G401 (cell line): ENCODE data around the gene AGAP1. TPM values are rescaled to one million over a fixed set of nuclear protein-coding genes. Genes with fewer than 3 reads are reported as not detected.

Experiments
- DNase-seq: peaks from one replicate; pipeline ENCODE4 v3.0.0-alpha.2; 2015; ENCODE audit warnings: low spot score
- in situ Hi-C: cut with HindIII; loops from 2 replicates; pipeline ENCODE4 v1.10.0; 2016; ENCODE audit warnings: low sequenced_read_pairs, mixed read lengths
- total RNA-seq: library from RNA; depleted of rRNA; stranded (reverse); fragments of >200 nt; shearing (Covaris generic); gene quantifications from 2 replicates; pipeline ENCODE4 v1.2.3, GENCODE V29; 2014

The AGAP1 gene
- total RNA-seq, 1 experiment from 2014 or later = 14.4 TPM

GRCh38 chr2:235610696-235611257 lies 116.9 kb downstream of the AGAP1 start:
- in situ Hi-C loops = no loop called here
- DNase-seq = no peak

DNA sequence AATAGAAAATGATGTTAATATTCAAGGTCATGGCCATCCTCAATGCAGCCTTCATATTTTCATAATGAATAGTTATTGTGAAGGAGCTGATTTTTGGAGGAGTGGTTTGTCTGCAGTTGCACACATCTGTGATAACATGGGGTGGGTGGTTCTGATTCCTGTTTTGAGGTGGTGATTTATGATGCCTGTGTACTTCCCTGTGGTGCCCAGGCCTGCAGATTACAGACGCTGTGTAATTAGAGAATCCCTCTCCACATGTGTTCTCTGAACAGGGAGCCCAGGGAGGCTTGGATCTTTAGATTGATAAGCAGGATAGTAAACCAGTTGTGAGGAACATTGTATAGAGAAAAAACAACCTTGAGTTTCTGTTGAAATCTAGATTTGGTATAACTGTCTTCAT lies 117.5 kb downstream of the AGAP1 start:
- no peak for DNase-seq
- in situ Hi-C loops = no loop called here

DNA sequence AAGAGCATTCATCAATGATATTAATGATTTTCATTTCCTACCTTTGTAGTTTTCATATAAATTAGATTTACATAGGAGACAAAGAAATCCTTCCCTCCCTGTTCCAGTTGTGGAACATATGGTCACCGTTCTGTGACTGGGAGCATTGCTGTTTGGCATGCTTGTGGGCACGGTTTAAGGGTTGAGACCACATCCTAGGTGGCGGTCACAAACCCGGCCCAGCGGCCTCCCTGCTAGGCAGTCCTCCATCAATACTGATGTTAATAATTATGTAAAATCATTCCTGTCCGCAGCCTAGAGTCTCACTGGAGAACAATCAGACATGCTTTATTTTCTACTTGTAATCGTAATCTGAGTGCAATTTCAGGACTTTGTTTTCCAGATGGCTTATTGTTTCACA lies 117.9 kb downstream of the AGAP1 start:
- in situ Hi-C loops = no loop called here
- peak; percentile 31 for DNase-seq

- DNase-seq = no peak
- in situ Hi-C loops = no loop called here
Measured at GRCh38 chr2:235612181-235612950, 118.5 kb downstream of the AGAP1 start.

DNA sequence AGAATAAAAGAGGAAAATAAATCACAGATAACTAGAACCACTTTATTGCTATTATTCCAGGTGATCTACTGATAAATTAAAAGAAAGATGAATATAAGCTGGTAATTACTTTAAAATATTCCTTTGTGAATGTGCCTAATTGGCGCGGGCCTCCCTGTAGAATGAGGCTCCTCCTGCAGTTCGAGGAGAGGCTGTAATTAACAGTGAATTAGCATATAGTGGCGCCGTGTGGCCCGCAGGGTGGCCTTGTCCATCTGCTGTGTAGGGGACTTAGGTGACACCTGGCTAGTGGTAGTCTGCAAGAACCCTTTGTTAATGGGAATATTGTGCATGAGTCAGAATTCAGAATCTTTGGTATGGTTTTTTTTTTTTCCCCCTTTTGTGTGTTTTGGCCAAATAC lies 119.8 kb downstream of the AGAP1 start:
- DNase-seq = no peak
- in situ Hi-C loops = no loop called here

DNA sequence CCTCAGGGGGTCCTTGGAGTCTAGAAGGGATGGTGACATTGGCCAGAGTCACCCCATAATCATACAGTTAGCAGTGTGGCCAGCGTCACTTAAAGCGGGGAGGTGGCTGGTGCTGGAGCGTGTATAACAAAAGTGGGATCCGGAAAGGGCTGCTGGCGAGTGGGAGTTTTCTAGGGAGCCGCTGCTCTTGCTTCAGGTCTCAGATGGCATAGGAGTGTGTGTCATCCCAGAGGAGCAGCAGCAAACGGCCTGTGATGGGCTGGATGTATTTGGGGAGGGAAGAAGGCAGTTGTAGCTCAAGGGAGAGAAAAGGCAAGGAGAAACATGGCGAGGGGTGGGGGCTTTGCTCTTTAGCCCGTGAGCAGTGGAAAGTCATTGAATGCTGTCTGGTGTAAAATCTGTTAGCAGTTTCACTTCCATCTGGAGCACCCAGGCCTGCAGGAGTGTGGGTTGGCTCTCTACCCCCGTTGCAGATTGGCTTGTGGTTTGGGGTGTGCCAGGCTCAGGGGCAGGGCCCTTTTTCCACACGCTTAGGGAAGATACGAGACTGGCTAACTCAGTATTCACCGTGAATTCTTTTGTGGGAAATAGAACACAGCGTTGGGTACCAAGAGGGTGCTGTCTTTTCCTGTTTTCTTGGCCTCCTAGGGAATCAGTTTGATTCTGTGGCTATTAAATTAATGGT lies 120.5 kb downstream of the AGAP1 start:
- no peak for DNase-seq
- in situ Hi-C loops = no loop called here

- in situ Hi-C loops = no loop called here
- no peak for DNase-seq
Measured at GRCh38 chr2:235614900-235615712, 121.3 kb downstream of the AGAP1 start.

GRCh38 chr2:235616885-235617284 lies 123.0 kb downstream of the AGAP1 start:
- DNase-seq = no peak
- in situ Hi-C loops = no loop called here

GRCh38 chr2:235618039-235618438 lies 124.2 kb downstream of the AGAP1 start:
- no peak for DNase-seq

GRCh38 chr2:235619544-235619943 lies 125.7 kb downstream of the AGAP1 start:
- in situ Hi-C loops = no loop called here
- no peak for DNase-seq

More at GRCh38 chr2:235618039-235618438, 124.2 kb downstream of the AGAP1 start:
- in situ Hi-C loops = no loop called here

DNA sequence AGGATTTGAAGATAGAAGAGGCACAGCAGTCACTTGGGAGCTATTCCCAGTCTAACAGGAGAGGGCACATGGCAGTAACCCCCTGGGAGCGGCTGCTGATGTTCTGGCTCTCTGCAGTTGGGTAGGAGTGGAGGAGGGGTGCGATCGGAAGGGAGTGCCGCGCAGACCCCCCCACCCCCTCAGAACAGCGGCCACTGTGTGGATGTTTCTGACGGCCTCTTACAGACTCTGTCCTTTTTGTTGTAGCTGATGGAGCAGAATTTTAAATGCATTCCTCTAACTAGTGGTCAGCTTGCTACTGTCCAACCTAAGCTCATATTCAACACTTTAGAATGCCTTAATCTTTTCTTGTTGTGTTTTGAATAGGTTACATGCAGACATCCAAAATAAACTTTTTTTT lies 127.9 kb downstream of the AGAP1 start:
- DNase-seq = no peak
- in situ Hi-C loops = loop anchor here (10.0 kb wide), 1 partner anchor 67 kb away; no protein-coding TSS in a partner anchor

DNA sequence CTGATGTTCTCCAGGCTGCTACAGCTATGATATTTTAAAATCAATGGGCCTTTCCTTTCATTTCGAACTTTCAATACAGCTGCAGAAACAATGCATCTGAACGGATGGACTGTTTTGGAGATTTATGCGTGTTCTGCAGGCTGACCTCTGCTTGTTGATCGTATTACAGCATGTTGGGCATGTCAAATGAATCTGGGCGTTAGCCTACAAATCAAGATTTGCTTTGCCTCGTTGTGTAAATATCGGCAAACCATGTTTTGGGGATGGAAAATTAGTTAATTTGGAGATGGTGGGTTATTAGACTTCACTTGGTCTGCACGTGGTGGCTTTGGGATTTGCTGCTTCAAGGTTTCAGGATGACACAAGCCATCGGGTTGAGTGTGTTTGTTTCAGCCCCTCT lies 129.3 kb downstream of the AGAP1 start:
- no peak for DNase-seq
- in situ Hi-C loops = loop anchor here (10.0 kb wide), 1 partner anchor 68 kb away; no protein-coding TSS in a partner anchor

GRCh38 chr2:235623752-235624151 lies 129.9 kb downstream of the AGAP1 start:
- DNase-seq = no peak
- in situ Hi-C loops = loop anchor here (10.0 kb wide), 1 partner anchor 69 kb away; no protein-coding TSS in a partner anchor

DNA sequence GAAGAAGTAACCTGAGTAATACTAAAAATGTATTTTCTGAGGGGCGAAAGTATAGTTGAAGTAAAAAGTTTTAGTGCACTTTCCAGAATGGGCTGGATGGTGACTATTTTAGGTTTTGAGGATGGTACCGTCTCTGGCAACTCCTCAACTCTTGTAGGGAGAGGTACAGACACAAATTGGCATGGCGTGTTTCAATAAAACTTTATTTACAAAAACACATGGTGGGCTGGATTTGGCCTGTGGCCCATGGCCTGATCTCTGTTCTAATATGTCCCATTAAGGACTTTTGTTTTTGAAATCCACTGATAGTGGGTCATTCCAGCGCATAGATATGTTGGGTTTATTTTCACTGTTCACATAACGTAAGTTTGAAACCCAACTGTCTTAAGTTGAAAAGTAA lies 132.8 kb downstream of the AGAP1 start:
- no peak for DNase-seq
- in situ Hi-C loops = loop anchor here (10.0 kb wide), 1 partner anchor 72 kb away; no protein-coding TSS in a partner anchor

- in situ Hi-C loops = loop anchor here (10.0 kb wide), 1 partner anchor 73 kb away; no protein-coding TSS in a partner anchor
- DNase-seq = no peak
Measured at GRCh38 chr2:235627682-235628081, 133.8 kb downstream of the AGAP1 start.

GRCh38 chr2:235630718-235631296 lies 137.0 kb downstream of the AGAP1 start:
- no peak for DNase-seq
- in situ Hi-C loops = no loop called here

GRCh38 chr2:235634435-235635158 lies 140.8 kb downstream of the AGAP1 start:
- no peak for DNase-seq

DNA sequence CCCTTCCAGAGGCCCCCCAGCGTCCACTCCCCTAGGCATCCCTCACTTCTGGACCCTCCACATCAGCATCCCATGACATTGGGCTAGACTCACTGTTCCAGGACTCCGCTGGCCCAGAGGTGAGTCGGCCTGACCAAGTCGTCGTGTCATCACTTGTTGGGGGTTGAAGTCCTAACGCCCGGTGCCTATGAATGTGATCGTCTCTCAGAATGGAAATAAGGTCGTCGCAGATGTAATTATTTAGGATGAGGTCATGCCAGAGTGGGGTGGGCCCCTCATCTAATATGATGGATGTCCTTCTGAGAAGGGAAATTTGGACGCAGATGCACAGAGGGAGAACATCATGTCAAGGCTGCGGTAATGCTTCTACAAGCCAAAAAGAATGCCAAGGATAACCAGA lies 142.7 kb downstream of the AGAP1 start:
- in situ Hi-C loops = no loop called here

More at GRCh38 chr2:235634435-235635158, 140.8 kb downstream of the AGAP1 start:
- in situ Hi-C loops = no loop called here

More for the DNA sequence above, 142.7 kb downstream of the AGAP1 start:
- no peak for DNase-seq
